Mammary epithelial cell (primary cell): ENCODE data around the gene DCHS2.

Experiments used
- CTCF ChIP-seq, 2 donors: IDR thresholded peaks in 1 of 2; conservative IDR thresholded peaks in 1 of 2; 2 replicates each; pipeline ENCODE4 v1.5.1; 2011 to 2012; ENCODE audit warnings: inconsistent platforms in 2 of 2, low read length in 2 of 2, mild to moderate bottlenecking in 2 of 2, control low read depth in 1 of 2, low read depth in 1 of 2; ENCODE audit not compliant: insufficient read depth in 1 of 2; ENCODE audit errors: extremely low read depth in 1 of 2
- EZH2 ChIP-seq: IDR thresholded peaks from 2 replicates; pipeline ENCODE4 v1.6.1; 2012; ENCODE audit warnings: low read length, inconsistent platforms, borderline replicate concordance

DNA sequence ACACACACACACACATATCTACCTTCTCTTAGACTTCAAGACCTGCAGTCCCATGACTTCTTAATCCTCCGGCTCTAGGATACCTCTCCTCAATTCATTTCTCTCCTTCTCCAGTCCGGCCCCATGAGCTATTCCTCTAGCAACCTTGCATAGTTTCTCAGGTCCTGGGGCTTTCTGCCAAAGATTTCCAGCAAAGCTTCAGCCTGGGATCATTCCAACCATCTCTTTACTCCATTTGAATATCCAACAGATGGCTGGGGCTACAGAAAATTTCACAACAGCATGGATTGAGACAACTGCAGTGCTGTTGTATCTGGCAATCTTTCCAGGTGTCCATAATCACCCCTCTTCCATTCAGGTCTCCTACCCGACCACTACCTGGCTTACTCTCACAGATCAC is 184.1 kb downstream of the DCHS2 start:
- TF ChIP-seq CTCF (conservative IDR thresholded peaks at IDR 0.05 in 1 of 2, IDR thresholded peaks at IDR 0.05 in 1 of 2; ENCODE audit: extremely low read depth in 1 of 2, insufficient read depth in 1 of 2, low read depth in 1 of 2, low read length in 2 of 2) (no peak), EZH2 (no peak)
